Lung (tissue), 12 donors: Measurements from ENCODE around the gene CACNA1D. TPM values are rescaled to one million over a fixed set of nuclear protein-coding genes. Genes with fewer than 3 reads are reported as not detected.

Experiments
- ATAC-seq: fragments of 200-7000 bp; cut with Tn5 transposase; one replicate; pipeline ENCODE4 v1.9.1; 2020; ENCODE audit warnings: moderate number of reproducible peaks; ENCODE audit not compliant: insufficient read depth, low FRiP score
- DNase-seq, 3 donors: peaks; one replicate each; pipeline ENCODE4 v3.0.0-alpha.2; 2013 to 2017
- H3K27ac ChIP-seq, 2 donors: one replicate each; pipeline ENCODE4 v1.5.1; 2013; ENCODE audit warnings: mild to moderate bottlenecking in 2 of 2, moderate library complexity in 2 of 2, control low read depth in 1 of 2, inconsistent platforms in 1 of 2, low read depth in 1 of 2, low read length in 1 of 2
- H3K27me3 ChIP-seq, 3 donors: one replicate each; pipeline ENCODE4 v1.5.1; 2013; ENCODE audit warnings: low read length in 2 of 3; ENCODE audit not compliant: control insufficient read depth in 3 of 3, insufficient read depth in 3 of 3
- H3K36me3 ChIP-seq, 4 donors: one replicate each; pipeline ENCODE4 v1.5.1; 2013; ENCODE audit warnings: low read length in 4 of 4, mild to moderate bottlenecking in 1 of 4, moderate library complexity in 1 of 4; ENCODE audit not compliant: control insufficient read depth in 4 of 4, insufficient read depth in 4 of 4
- H3K4me1 ChIP-seq, 5 donors: one replicate each; pipeline ENCODE4 v1.5.1; 2013; ENCODE audit warnings: low read length in 5 of 5, mild to moderate bottlenecking in 2 of 5, moderate library complexity in 1 of 5; ENCODE audit not compliant: control insufficient read depth in 5 of 5, insufficient read depth in 5 of 5
- H3K4me3 ChIP-seq: one replicate; pipeline ENCODE4 v1.5.1; 2013; ENCODE audit warnings: mild to moderate bottlenecking, control low read depth, moderate library complexity
- H3K9ac ChIP-seq, 2 donors: one replicate each; pipeline ENCODE4 v1.5.1; 2013; ENCODE audit warnings: low read length in 2 of 2, control low read depth in 1 of 2; ENCODE audit not compliant: insufficient read depth in 1 of 2
- H3K9me3 ChIP-seq, 4 donors: one replicate each; pipeline ENCODE4 v1.5.1; 2013; ENCODE audit warnings: low read length in 3 of 4, mild to moderate bottlenecking in 1 of 4, moderate library complexity in 1 of 4; ENCODE audit not compliant: control insufficient read depth in 4 of 4, insufficient read depth in 3 of 4
- WGBS, 2 donors: extraction: QIAGEN DNeasy Blood & Tissue Kit; methylation state at CpG; one replicate each; pipeline ENCODE4 v1.1.7; 2013; 5-methylcytosine and 5-hydroxymethylcytosine counted together
- polyA plus RNA-seq, 2 donors: library from polyadenylated mRNA; stranded (reverse); fragments of 200-250 nt; gene quantifications; one replicate each; pipeline ENCODE4 v1.2.1, GENCODE V29; 2013
- total RNA-seq, 2 donors: library from RNA; depleted of rRNA in 1 of 2; stranded (reverse); fragments of >200 nt in 1 of 2; gene quantifications; one replicate each; pipeline ENCODE4 v1.2.1, GENCODE V29; 2014 to 2021
- TF ChIP-seq, protein P1 (sequence below): IDR thresholded peaks from 2 replicates; pipeline ENCODE4 v1.5.1; 2012; ENCODE audit warnings: mild to moderate bottlenecking; ENCODE audit errors: control extremely low read depth, extremely low read depth
- donor health status: control.
- donor health status: control.
- donor health status: Bipolar disorder and iron deficiency.
- donor health status: healthy.
- donor health status: DM: yes; HTN: yes; CAD: no.

CACNA1D gene
- total and polyA plus RNA-seq, 4 donors = 2.7 to 96.8 (median 23.1) TPM

DNA sequence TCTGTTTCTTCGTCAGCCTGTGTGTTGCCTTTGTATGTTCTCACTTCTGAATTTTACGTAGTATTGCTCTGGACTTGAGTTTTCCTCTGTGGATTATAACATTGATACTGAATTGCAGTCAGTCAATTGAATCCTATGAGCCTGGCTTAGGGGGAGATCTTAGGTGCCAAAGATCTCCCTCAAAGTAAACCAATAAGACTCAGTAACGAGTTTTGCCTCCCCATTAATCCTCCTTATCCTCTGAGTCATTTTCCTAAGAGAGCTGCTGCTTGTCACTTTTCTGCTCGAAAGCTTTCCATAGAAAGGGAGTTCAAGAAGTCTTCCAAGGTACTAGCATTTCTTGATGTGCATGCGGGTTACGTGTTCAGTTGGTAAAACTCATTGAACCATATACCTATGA, 225.4 kb downstream of the CACNA1D start:
- Histone ChIP-seq H3K36me3 (peaks cover 0 to 41% (median 11%) of the 10 kb centered on the region in 4 donors), H3K27ac (no peak overlapping the region), H3K9me3 (no peaks in the 10 kb centered on the region), H3K4me3 (no peak overlapping the region), H3K4me1 (no peaks in the 10 kb centered on the region), H3K9ac (no peak overlapping the region), H3K27me3 (no peaks in the 10 kb centered on the region)
- 87 to 91% methylated on average over 6 of the region's 6 CpGs for WGBS, 2 donors
- no peak for DNase-seq
- no peak for ATAC-seq
- TF ChIP-seq, protein P1, sequence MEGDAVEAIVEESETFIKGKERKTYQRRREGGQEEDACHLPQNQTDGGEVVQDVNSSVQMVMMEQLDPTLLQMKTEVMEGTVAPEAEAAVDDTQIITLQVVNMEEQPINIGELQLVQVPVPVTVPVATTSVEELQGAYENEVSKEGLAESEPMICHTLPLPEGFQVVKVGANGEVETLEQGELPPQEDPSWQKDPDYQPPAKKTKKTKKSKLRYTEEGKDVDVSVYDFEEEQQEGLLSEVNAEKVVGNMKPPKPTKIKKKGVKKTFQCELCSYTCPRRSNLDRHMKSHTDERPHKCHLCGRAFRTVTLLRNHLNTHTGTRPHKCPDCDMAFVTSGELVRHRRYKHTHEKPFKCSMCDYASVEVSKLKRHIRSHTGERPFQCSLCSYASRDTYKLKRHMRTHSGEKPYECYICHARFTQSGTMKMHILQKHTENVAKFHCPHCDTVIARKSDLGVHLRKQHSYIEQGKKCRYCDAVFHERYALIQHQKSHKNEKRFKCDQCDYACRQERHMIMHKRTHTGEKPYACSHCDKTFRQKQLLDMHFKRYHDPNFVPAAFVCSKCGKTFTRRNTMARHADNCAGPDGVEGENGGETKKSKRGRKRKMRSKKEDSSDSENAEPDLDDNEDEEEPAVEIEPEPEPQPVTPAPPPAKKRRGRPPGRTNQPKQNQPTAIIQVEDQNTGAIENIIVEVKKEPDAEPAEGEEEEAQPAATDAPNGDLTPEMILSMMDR = no peak

GRCh38 chr3:53721187-53722119, 227.0 kb downstream of the CACNA1D start:
- peaks cover 0 to 50% (median 11%) of the 10 kb centered on the region in 4 donors for H3K36me3 ChIP-seq
- DNase-seq (no peak), ATAC-seq (no peak)
- 59 to 72% methylated on average over 6 of the region's 6 CpGs for WGBS, 2 donors
- H3K27me3 ChIP-seq = no peaks in the 10 kb centered on the region
- H3K9me3 ChIP-seq = no peaks in the 10 kb centered on the region
- no peak overlapping the region for H3K27ac ChIP-seq
- H3K4me3 ChIP-seq = no peak overlapping the region
- TF ChIP-seq, protein P1 = no peak
- H3K4me1 ChIP-seq = no peaks in the 10 kb centered on the region
- no peak overlapping the region for H3K9ac ChIP-seq

GRCh38 chr3:53724566-53724965, 230.2 kb downstream of the CACNA1D start:
- no peak for ATAC-seq
- 86 to 91% methylated on average over 2 of the region's 2 CpGs for WGBS, 2 donors
- H3K27me3 ChIP-seq = no peaks in the 10 kb centered on the region
- no peaks in the 10 kb centered on the region for H3K4me1 ChIP-seq
- peaks cover 0 to 3% (median 0%) of the 10 kb centered on the region in 4 donors for H3K9me3 ChIP-seq
- TF ChIP-seq, protein P1 = no peak
- peaks cover 0 to 50% (median 18%) of the 10 kb centered on the region in 4 donors for H3K36me3 ChIP-seq
- no peak overlapping the region for H3K4me3 ChIP-seq
- H3K9ac ChIP-seq = no peak overlapping the region
- H3K27ac ChIP-seq = no peak overlapping the region
- DNase-seq = no peak
